T-helper 2 cell treated with Interferon-gamma antibody and Interleukin-4, amounts not matched to agents 100 ng/mL and 5 ng/mL, for 36 hours (primary cell): ENCODE data around the gene OSBPL9. TPM values are rescaled to one million over a fixed set of nuclear protein-coding genes. Genes with fewer than 3 reads are reported as not detected.

ENCODE experiments used
- intact Hi-C: fragments of 100-400 bp; cut with micrococcal nuclease; formaldehyde crosslinking; loops from one replicate; pipeline ENCODE4 v1.15.1; 2023
- total RNA-seq: library from RNA; stranded (reverse); gene quantifications from 2 replicates; pipeline ENCODE4 v1.2.3, GENCODE V29; 2022

OSBPL9 gene, protein sequence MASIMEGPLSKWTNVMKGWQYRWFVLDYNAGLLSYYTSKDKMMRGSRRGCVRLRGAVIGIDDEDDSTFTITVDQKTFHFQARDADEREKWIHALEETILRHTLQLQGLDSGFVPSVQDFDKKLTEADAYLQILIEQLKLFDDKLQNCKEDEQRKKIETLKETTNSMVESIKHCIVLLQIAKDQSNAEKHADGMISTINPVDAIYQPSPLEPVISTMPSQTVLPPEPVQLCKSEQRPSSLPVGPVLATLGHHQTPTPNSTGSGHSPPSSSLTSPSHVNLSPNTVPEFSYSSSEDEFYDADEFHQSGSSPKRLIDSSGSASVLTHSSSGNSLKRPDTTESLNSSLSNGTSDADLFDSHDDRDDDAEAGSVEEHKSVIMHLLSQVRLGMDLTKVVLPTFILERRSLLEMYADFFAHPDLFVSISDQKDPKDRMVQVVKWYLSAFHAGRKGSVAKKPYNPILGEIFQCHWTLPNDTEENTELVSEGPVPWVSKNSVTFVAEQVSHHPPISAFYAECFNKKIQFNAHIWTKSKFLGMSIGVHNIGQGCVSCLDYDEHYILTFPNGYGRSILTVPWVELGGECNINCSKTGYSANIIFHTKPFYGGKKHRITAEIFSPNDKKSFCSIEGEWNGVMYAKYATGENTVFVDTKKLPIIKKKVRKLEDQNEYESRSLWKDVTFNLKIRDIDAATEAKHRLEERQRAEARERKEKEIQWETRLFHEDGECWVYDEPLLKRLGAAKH
- total RNA-seq = 40.5 and 54.5 TPM in 2 replicates

DNA sequence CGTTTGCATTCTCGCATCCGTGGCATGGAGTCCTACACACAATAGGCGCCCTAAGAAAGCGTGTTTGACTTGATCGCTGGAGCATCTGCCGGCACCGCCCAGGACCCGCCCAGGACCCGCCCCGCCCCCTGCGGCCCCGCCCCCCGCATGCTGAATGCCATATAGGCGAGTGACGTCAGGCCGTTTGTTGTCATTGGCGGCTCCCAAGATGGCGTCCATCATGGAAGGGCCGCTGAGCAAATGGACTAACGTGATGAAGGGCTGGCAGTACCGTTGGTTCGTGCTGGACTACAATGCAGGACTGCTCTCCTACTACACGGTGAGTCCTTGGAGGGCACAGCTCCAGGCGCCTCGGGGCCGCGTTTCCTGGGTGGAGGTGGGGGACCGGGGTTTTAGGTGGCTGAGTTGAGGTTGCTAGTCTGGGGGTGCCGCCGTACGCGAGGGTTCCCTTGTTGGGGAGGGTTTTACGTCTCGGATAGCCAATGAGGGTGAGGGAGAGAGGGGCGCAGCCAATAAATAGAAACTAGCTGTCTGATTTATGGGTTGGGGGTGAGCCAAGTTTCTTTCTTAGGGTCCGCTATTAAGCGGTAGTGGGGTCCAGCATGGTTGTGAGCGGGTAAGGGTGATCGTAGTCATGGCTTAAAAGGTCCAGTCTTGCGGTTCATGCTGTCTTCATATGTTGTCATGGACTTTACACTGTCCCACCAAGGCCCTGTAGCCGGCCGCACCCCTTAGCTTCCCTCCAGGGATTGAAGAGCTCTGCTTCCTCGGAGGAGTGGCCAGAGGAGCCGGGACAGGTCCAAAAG, at the start of gene OSBPL9:
OSBPL9 (plus strand) TSS at position 190 of the 806 bp plus-strand sequence; CDS start at position 209, 19 bp downstream.
- intact Hi-C loops = loop anchor here (1.0 to 5.0 kb wide), 5 partner anchors 48 to 1710 kb away; partner anchors contain the start of genes BTF3L4, EPS15, LRP8 and NRDC

DNA sequence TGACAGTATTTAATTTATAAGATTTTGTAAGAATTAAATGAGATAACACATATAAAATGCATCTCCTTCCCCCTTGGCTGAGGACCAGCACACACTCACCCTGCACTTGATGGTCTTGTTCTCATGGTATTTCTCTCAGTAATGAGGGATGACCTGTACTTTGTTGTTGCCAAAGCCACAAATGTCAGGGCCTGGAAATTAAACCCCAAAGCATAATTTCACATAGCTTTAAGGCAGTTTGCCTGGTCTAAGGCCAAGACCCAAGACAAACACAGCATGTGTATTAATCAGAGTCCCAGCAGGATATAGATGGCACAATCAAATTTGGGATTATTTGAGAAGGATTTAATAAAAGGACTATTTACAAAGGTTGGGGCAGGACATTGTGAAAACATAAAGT, 49.2 kb upstream of the OSBPL9 start:
- intact Hi-C loops = loop anchor here (2.0 kb wide), 1 partner anchor 49 kb away; the partner anchor contains the start of gene OSBPL9

DNA sequence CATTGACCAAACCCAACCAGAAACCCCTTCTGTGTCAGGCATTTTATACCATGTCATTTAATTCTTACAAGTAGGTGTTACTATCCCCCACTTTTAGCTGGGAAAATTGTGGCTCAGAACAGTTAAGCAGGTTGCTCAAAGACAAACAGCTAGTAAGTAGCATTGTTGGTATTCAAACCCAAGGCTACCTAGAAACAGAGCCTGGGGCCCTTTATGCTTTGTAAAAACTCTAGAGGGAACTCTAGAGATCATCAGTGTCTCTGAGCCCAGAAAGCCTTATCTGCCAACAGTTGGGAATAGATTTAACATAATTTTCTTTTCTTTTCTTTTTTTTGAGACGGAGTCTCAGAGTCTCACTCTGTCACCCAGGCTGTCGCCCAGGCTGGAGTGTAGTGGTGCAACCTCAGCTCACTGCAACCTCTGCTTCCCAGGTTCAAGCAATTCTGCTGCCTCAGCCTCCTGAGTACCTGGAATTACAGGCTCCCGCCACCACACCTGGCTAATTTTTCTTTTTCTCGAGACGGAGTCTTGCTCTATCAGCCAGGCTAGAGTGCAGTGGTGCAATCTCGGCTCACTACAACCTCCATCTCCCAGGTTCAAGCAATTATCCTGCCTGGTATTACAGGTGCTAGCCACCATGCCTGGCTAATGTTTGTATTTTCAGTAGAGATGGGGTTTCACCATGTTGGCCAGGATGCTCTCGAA, 48.5 kb upstream of the OSBPL9 start:
- intact Hi-C loops = loop anchor here (2.0 kb wide), 1 partner anchor 48 kb away; the partner anchor contains the start of gene OSBPL9

DNA sequence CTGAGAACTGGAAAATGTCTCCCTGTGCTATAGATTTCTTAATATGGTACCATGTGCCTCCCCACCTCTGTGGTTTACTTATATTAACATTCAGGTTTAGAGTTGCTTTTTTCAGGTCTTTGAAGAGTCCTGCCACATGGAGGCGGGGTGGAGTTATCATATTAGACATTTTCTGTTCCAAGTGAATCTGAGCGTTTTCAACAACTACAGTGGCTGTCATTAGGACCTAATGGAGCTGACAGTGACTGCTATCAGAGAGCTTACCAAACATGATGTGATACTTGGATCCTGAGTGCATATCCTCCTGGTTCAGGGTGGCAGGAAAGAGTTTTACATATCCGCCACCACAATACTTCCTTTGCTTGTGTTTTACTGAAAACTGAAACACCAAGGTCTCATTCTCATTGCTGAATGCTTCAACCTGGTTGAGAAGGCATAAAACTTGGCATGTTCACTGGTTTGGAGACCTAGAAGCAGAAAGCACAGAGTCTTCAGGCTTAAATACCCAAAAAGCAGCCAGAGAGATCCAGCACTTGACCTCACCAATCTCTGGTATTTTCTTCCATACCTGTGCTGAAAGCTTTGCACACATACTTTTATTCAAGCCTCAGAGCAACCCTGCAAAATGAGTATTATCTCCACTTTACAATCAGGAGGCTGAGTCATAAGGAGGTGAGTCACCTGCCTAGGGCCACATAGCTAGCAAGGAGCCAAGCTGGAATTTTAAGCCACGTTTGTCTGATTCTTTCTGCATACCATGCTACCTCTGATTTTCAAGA, 47.4 kb upstream of the OSBPL9 start:
- intact Hi-C loops = loop anchor here (2.0 kb wide), 1 partner anchor 47 kb away; the partner anchor contains the start of gene OSBPL9

DNA sequence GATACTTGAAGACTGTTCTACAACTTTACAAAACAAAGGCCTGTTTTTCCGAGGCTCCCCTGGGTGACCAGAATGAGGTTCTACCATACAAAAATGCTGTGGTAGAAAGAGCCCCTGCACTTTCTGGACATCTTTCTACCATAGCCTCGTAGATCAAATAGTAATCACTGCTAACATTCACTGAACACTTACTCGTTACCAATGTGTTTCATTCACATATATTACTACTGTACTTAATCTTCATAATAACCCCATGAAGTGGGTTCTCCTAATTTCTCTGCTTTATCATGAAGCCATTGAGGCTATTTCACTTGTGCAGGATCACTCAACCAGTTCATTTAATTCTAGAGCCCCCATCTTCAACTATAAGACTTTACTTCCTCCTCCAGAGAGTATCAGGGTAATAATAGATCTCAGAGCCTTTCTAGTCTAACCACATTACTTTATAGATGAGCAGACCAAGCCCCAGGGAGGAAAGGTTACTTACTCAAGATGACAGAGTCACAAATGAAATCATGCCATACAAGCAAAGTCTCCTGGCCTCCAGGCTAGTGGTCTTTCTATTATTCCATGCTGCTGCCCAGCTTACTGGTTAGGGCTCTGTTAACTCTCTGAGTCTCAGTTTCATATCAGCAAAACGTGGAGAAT, 46.7 kb upstream of the OSBPL9 start:
- intact Hi-C loops = no loop called here

DNA sequence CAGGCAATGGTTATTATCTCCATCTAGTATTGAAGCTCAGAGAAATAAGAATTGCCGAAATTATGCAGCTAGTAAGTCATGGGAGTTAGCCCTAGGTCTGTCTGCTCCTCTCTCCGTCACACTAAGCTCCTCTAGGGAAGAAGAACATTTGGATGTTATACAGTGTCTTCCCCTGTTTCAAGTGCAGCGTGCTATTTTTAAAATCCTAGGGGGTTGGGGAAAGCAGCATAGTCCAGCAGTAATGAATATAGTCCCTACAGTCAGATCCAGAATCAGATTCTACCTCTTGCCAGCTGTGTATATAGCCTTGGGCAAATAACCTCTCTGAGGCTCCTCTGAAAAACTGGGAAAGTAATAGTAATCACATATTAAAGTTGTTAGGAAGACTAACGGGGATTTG, 44.5 kb upstream of the OSBPL9 start:
- intact Hi-C loops = no loop called here

DNA sequence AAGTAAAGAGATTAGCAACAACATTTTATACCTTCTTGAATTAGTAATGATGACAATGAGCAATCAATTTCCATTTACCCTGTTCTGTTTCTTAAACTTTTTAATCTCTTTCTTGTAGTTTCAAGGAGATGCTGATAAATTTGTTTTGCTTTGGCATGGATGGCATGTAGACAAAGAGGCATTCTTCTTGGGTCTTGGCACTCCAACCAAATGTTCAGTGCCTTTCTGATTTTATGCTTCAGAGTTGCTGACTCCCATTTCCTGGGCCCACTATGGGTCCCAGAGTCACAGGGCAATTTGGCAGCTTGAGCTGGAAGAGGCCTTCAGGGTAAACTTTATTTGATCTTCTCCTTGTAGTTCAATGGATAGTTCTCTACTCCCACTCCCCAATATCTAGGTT, 42.1 kb upstream of the OSBPL9 start:
- intact Hi-C loops = no loop called here

DNA sequence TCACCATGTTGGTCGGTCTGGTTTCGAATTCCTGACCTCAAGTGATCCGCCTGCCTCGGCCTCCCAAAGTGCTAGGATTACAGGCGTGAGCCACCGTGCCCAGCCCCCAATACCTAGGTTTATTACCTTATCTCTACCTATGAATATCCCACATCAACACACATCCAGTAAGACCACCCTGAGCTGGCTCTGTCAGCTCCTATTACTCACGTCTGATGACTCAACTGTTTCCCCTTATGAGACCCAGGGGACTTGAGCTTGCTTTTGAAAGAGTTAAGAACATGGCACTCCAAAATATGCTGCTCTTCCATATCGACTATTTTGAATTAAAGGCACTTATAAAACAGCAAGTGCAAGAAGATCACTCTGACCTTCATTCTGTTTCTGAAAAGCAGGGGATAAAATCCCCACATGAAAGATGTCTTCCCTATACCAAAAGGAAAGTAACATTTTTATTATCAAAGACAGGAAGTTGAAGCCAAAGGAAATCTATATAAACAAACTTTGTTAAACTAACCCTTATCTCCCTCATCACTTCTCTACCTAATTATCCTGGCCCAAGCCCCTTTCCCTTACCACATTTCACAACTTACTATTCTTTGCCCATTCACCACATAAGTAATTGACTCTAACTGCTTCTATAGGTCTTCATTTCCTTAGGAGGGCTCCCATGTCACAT, 41.3 kb upstream of the OSBPL9 start:
- intact Hi-C loops = no loop called here

DNA sequence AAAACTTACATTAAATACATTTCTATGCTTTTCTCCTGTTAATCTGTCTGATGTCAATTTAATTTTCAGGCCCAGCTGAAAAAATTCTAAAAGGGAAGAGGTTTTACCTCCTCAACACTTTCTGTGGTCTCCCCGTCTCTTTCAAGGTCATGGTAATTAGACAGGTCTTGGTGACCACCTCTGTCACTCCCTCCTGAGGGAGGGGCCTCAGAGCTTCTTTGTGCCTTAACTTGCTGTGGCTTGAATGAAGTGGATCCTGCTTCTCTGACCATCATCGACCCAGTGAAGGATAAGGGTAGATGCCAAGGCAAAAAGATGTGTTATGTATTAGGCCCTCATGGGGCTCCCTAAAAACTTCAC, 40.8 kb upstream of the OSBPL9 start:
- intact Hi-C loops = no loop called here

DNA sequence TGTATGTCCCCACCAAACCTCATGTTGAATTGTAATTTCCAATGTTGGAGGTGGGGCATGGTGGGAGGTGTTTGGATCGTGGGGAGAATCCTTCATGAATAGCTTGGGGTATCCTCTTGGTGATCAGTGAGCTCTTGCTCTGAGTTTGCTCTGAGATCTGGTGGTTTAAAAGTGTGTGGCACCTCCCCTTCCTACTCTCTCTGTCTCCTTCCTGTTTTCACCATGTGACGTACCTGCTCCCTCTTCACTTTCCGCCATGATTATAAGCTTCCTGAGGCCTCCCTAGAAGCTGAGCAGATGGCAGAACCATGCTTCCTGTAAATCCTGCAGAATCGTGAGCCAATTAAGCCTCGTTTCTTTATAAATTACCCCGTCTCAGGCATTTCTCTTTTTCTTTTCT, 40.0 kb upstream of the OSBPL9 start:
- intact Hi-C loops = no loop called here

DNA sequence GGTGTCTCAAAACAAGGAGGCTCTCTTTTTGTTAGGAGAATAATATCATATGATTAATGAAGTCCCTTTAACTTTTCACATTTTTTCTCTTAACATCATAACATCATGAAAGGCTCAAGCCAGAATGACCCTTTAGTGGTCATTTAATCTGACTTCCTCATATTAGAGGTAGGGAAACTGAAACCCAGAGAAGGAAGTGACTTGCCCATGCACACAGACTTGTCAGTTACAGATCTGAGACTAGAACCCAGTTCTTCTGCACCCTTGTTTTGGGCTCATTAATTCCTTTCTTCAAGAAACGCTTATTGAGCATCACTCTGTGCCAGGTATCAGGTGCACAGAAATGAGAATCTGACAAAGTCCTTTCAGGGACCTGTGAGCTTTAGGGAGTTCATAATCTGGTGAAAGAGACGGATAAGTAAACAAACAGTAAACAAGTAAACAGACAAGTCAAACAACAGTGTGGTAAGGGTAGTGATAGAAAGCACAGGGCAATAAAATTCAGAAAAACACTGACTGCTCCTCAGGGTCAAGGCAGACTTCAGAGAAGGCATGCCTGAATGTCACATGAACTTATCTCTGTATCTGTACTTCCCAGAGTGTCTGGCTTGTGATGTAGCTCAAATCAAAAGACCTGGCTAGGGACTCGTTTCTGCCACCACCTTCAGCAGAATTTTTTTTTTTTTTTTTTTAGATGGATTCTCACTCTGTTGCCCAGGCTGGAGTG, 38.3 kb upstream of the OSBPL9 start:
- intact Hi-C loops = no loop called here

DNA sequence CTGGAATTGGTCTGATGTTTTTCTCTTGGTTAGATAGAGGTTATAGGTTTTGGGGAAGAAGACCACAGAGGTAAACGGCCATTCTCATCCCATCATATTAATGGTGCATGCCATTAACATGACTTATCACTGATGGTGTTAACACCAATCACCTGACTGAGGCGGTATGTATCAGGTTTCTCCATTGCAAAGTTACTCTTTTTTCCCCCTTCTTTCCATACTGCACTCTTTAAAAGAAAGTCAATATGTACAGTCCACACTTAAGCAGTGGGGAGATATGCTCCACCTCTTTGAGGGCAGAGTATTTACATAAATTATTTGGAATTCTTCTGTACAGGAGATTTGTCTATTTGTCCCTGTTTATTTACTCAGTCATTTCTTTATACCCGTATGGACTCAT, 35.7 kb upstream of the OSBPL9 start:
- intact Hi-C loops = no loop called here

DNA sequence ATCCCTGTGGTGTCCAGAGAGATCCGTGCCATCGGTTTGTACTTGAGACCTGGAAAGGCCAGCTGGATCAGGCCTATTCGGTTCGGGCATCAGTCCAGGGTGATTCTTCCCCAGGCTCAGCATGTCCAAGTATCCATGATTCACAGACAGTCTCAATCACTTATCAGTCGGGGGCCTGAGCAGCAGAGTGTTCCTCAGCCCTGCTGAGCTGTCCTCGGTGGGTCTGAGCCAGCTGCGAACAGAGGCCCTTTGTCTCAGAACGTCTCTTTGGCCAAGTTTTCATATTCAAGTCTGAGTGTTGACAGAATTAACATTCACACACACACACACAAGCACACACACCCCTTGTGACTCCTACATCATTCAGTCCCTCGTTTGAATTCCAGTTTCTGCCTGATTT, 33.4 kb upstream of the OSBPL9 start:
- intact Hi-C loops = no loop called here

DNA sequence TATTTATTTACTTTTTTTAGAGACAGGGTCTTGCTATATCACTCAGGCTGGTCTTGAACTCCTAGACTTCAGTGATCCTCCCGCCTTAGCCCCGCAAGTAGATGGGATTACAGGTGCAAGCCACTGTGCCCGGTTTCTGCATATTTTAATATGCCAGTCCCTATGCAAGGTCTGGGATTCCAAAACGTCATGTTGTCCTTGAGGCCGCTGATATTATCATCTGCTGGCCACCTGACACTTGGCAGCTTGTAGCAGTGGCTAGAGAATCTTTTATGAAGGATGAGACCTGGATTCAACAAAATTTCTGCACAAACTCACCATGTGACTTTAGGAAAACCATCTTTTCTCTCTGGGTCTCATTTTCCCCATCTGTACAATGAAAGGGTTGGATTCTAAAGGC, 32.9 kb upstream of the OSBPL9 start:
- intact Hi-C loops = no loop called here

DNA sequence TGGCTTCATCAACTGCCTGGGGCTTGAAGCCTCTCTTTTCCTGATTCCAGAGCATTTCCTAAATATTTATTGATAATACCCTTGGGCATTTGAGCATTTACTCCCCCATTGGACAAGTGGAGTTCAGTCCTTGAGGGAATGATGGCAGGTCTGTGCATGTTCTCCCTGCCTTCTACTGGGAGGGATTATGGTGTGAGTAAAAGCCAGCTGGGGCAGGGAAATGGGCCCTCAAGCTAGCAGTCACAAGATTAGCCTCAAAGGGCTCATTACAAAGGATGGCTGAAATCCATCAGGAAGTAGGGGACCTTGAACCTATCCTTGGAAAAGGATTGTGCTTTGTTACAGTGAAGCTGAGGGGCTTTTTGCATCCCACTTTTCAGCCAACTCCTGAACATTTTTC, 24.2 kb upstream of the OSBPL9 start:
- intact Hi-C loops = no loop called here

DNA sequence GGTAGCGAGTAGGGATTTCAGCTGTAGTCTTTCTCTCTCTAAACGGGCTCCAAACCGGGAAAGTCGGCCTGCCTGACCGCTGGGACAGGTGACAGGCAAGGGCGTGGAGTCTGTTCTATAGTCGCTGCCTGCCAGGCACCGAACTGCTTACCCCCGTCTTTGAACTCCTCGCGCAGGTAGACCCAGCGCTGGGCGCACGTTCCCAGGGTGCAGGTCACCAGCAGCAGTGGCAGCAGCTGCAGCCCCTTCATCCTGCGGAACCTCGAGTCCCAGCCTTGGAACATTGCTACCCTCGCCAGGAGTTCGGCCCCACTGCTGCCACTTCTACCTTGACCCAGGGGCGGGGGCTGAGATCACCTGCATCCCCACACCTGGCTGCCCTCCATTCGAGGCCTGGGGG, 22.2 kb upstream of the OSBPL9 start:
- intact Hi-C loops = no loop called here

DNA sequence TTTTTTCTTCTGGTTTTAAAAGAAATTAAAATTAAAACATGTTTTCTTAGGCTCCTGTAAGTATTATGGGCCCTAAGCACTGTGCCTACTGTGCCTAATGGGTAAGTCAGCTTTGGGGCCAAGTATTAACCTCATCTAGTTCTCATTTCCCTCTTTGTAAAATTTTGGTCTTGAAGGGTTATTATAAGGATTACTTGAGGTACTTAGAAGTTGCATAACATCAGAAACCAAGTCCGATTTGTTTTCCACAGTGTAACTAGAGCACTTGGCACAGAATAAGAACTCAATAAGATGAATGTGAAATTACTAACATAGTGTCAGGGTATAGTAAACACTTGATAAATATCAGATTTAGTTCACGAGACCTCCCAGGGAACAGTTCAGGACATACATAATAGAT, 16.4 kb upstream of the OSBPL9 start:
- intact Hi-C loops = no loop called here

DNA sequence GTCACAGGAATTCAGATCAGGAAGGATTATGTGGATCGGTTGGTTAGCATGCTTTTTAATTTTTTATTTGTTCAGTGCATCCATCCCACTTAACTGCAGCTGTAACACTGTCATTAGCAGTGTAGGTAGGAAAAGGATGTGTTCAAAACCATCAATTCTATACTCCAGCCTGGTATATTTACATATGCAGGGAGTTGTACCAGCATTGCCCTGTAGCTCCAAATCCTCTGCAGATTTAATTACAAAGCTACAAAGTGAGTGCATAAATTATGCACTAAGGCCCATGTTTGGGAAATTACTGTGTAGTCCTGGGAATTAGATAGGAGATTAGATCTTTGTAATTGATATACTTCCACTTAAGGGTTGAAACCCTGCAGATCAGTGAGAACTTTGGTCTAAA, 15.9 kb upstream of the OSBPL9 start:
- intact Hi-C loops = no loop called here
